GM12872 (cell line): ENCODE results near the gene FMN1.

Experiments
- CTCF ChIP-seq: IDR thresholded peaks from 3 replicates; pipeline ENCODE4 v1.5.1; 2011; ENCODE audit warnings: low read depth, mild to moderate bottlenecking, low read length, moderate library complexity; ENCODE audit not compliant: insufficient read depth

The FMN1 gene

DNA sequence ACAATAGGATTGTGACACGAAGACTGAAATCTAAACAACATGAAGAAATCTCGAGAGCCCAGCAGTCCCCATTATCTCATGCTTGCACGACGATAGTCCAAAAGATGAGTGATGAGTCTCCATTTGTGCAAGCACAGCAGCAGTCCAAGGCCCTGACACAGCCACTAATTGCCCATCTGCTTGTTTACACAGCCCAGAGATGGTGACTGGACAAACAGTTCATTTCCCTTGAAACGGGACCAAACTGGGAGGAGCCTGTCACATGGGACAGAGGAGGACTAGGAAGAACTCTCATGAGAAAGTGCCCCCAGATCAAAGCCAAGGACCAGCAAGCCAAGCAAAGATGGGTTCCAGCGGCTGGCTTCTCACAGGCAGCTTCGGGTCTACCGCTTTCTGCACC is 355.7 kb downstream of the FMN1 start:
- TF ChIP-seq CTCF: no peak

GRCh38 chr15:32838338-32838737 is 356.2 kb downstream of the FMN1 start:
- no peak for TF ChIP-seq CTCF

DNA sequence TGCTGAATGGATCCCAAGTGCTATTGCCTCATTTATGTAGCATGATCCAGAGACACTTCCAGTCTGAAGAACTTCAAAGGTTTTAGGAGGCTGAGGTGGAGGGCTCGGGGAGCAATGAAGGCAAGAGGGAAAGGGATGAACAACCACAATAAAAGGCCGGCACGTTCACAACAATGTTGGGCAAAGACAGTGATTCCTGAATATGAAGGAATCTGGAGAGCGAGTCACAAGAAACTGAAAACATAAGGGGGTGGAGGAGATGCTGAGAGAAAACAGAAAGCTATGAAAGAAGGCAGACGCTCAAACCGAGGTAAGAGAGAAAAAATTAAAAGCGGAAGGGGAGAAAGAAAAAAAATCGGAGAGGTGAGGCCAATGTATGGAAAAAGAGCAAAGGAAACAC is 356.6 kb downstream of the FMN1 start:
- no peak for TF ChIP-seq CTCF

DNA sequence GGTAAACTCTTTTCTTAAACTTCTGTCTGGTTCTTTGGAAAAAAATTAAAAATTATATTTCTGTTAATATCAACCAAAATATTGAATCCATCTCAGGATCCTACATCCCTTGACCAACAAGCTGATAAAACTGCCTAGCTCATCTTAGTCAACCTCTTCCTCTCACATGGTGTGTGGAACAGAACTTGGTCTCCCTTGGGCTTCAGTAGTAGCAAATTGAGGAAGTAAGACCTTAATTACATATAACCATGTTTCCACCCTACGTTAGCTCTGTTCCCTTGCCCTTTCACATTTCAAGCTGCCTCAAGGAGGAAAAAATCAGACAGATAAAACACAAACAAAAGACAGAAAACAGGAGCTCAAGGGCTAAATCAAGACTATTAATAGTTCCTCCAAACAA is 360.4 kb downstream of the FMN1 start:
- TF ChIP-seq CTCF: no peak

- TF ChIP-seq CTCF: no peak
Measured at GRCh38 chr15:32833379-32833821, 361.1 kb downstream of the FMN1 start.

GRCh38 chr15:32831485-32831884 is 363.0 kb downstream of the FMN1 start:
- no peak for TF ChIP-seq CTCF

GRCh38 chr15:32830241-32830640 is 364.3 kb downstream of the FMN1 start:
- TF ChIP-seq CTCF: no peak

DNA sequence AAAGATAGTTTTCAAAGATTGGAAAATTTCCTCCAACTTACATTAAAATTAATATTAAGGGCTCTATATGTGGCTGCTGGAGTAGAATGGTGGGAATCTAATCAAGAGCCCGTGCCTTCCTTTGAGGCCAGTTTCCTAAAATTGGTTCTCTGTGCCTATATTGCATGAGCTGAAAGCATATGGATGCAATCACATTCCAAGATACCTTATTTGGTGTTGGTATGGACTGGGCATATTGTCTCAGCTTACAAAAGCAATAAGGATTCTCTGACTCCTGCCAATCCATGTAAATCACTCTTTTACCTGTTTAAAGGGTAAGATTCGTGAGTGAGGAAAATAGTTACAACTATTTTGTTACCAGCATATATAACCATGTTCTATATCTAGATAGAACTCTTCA is 365.1 kb downstream of the FMN1 start:
- TF ChIP-seq CTCF: no peak
